Hematopoietic multipotent progenitor cell treated with erythropoietin and hydrocortisone succinate and interleukin-3 and kit ligand, for 15 days (in vitro differentiated cells): ENCODE results near the gene PRSS3.
"Not testable (repeated sequence)": the region's sequence is repeated elsewhere in the genome, so short reads cannot be mapped to it uniquely, and the experiment has no call there.

ENCODE experiments used
- DNase-seq: peaks from one replicate; pipeline ENCODE4 v3.0.0-alpha.2; 2015; ENCODE audit warnings: low spot score

Gene PRSS3

DNA sequence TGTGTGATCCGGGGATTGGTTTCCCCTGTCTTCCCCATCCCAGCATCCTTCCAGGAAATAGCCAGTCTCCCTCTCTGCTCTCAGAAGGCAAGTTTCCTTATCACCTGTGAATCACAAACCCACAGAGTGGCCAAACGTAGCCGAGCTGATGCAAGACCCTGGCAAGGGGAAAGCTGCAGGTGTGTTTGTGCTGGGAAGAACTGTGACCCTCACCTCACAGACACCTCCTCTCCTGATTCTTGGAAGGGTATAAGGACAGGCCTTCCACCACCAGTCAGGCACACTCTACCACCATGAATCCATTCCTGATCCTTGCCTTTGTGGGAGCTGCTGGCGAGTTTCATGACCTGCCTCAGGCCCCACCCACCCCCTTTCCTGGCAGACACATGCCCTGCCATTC is at the start of gene PRSS3:
Gene PRSS3, plus strand, starts transcription at position 281 of the 400 bp plus-strand sequence. Its CDS starts 13 bp downstream, at position 294.
- DNase-seq = no peak

DNA sequence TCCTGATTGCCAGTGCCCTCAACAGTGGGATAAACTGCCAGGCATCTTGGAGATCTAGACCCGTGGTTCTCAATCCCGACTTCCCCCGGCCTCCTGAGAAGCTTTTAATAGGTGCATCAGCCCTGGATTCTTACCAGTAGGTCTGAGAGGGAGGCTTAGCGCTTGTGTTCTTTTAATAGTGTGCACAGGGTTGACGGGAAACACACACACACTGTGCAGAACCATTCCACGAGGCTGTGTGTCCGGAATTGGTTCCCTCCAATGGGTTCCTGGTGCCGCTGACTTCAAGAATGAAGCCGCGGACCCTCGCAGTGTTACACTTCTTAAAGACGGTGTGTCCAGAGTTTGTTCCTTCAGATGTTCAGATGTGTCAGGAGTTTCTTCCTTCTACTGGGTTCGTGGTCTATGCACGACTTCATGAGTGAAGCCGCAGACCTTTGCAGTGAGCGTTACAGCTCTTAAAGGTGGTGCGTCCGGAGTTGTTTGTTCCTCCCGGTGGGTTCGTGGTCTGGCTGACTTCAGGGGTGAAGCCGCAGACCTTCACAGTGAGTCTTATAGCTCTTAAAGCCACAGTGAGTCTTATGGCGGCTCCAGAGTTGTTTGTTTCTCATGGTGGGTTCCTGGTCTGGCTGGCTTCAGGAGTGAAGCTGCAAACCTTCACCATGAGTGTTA is 46.6 kb upstream of the PRSS3 start:
- DNase-seq = no peak

DNA sequence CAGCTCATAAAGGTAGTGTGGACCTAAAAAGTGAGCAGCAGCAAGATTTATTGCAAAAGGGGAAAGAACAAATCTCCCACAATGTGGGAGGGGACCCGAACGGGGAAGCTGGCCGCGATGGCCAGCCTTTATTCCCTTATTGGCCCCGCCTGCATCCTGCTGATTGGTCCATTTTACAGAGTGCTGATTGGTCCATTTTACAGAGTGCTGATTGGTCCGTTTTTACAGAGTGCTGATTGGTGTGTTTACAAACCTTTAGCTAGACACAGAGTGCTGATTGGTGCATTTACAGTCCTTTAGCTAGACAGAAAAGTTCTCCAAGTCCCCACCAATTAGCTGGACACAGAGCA is 46.1 kb upstream of the PRSS3 start:
- not testable (repeated sequence) for DNase-seq

DNA sequence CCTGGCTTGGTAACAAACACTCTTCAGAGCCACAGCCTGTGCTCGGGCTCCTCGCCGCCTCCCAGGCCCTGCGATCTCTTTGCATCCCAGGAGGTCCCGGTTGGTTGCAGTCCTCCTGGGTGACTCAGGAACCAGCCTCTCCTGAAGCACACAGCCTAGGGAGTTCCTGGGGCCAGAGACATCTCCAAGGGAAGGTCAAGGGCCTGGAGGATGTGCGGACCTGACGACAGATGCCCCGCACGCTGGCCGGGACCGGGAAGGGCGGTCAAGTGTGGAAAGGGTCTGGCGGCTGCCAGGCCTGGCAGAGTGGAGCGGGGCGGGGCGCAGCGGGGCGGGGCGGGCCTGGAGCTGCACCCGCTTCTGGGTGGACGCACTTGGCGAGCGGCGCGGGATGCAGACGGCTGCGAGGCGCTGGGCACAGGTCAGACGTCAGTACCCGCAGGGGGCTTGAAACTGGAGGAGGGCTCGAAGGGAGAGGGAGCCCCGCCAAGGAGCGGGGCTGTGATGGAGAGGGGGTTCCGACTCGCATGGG is 45.0 kb upstream of the PRSS3 start:
- DNase-seq = no peak

DNA sequence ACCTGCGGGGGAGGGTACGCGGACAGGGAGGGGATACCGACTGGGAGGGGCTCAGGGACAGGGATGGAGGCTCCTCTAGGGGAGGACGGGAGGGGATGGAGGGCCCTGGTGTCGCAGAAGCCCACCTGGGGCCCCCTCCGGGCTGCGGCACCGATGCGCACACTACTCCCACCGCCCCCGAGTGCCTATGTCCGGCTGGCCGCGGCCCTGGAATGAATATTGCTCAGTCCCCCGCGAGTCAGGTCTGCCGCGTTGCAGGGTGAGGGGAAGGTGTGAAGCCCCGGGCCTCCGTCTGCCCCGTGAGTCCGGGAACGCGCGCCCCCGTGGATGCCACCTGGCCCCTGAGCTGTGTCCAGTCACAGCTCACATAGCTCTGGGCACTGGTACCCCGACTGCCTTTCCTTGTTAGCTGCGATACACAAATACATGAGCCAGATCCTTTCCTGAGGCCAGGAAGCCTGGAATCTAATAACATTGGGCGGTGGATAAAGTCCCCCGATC is 44.5 kb upstream of the PRSS3 start:
- no peak for DNase-seq

DNA sequence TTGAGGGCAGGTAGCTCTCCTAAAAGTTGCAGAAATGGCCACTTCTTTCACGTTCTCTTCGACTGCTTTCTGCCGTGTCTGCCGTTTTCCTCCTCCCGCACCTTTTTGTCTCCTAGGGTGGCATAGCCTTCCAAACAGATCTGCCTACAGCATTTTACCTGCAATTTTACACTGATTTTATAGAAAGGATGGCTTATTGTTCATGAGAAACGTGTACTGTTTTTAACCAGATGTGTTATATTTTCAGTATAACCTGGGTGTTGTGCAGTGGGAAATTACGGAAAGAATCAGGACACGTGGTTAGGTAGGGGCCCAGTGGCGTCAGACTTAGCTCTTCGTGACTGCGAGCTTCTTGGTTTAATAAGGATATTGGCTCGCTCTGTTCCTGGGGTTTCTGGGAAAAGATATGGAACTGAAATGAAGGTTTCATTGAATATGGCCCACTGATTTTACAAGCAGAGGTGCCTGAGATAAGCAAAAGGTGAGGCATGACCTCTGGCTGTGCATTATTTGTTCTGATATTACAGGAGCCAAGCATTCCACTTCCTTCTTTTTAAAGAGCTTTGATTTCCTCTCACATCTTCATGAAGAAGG is 43.7 kb upstream of the PRSS3 start:
- DNase-seq = no peak

DNA sequence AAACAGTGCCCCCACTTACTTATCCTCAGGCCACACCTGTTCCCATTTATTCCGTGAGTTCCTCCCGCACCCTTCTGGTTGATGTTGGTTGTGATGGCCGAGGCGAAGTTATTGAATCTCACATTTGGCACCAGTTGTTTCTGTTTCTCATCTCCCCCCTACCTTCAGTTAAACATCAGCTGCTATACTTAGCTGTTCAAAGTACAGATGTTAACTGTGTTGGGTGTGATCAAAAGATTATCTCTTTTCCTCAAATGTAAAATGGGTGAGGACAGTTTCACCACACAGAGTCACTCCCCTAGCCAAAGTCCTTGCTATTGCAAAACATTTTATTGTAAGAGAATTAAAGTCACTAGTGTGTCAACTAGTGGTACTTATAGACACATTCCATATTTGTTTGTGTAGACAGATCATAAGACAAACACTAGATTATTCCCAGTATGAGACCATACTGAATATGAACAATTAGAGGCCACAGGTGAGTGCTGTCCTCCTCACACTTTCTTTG is 43.2 kb upstream of the PRSS3 start:
- DNase-seq = no peak

DNA sequence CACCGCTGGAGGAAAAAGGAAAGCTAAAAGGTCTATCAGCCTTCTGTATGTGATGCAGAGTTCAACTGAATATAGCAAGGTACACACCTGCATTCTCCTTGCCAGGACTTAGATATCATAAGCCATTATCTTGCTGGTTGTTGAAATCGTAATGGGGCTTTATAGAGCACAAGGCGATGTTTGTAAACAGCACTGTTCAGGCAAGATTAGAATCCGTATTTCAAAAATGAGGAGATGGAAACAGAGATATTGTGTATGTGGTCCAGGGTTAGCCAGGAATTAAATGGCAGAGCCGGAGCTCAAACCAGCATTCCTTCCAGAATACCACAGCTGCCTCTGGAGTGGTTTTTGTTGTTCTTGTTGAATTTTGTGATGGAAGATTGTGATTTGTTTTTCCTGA is 42.6 kb upstream of the PRSS3 start:
- DNase-seq = not testable (repeated sequence)

DNA sequence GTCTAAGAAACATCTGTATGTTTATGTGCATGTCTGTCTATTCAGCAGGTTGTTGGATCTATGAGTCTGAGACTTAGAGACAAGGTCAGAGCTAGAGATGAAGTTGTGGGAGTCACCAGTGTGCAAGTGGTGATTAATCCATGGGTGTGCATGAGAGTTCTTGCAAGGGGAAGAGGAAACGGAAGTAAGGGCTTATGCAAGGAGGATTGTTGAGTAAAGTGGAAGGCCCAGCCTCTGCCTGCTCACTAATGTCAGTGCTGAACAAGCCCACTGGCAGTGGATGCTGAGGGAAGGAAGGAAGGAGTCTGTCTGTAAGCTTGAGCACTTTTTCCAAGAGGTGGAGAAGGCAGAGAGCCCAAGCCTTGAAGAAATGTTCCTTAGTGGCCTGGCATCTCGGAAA is 35.7 kb upstream of the PRSS3 start:
- DNase-seq = not testable (repeated sequence)

DNA sequence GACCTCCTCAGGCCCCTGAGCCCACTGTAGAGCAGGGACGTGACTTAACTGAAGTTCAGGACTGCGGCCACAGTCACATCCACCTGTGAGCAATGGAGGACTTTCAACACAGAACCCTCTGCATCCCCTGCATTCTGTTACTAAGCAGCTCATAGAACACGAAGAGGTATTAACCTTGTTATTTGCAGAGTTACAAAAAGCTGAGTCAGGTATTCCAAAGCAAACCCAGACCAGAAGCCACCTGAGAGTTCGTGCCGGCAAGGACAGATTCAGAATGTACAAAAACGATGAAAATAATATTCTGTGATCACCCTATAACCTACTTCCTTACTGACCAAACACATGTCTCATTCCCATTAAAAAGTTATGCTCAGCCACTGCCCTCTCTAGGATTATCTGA is 33.0 kb upstream of the PRSS3 start:
- DNase-seq = no peak

DNA sequence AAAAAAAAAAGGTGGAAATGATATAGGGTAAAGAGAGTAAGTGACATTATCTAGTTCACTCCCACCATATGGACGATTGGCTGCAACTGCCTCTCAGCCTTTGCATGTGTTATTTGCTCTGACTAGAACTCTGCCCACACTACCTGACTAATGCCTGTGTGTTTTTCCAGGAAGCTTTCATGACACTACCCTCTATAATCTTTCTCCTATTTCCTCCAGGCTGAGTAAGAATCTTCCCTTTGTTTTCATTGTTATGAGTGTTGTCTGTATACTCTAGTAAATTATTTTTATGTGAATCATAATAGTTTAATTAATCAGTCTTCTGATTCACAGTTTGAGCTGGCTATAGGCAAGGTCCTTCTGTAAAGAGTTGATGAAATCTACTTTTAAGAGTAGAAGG is 31.7 kb upstream of the PRSS3 start:
- DNase-seq = not testable (repeated sequence)

DNA sequence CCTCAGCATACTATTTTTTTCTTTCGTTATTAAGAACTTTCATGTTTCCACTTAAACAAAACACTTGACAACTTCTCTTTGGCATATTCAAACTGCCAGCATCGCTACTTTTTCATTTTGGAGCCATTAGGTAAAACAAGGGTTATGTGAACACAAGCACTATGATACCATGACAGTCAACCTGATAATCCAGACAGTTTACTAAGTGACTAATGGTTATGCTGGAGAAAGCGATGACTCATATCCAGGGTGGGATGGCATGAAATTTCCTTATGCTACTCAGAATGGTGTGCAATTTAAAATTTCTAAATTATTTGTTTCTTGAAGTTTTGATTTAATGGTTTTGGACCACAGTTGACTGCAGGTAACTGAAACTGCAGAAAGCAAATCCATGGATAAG is 29.9 kb upstream of the PRSS3 start:
- DNase-seq = no peak

DNA sequence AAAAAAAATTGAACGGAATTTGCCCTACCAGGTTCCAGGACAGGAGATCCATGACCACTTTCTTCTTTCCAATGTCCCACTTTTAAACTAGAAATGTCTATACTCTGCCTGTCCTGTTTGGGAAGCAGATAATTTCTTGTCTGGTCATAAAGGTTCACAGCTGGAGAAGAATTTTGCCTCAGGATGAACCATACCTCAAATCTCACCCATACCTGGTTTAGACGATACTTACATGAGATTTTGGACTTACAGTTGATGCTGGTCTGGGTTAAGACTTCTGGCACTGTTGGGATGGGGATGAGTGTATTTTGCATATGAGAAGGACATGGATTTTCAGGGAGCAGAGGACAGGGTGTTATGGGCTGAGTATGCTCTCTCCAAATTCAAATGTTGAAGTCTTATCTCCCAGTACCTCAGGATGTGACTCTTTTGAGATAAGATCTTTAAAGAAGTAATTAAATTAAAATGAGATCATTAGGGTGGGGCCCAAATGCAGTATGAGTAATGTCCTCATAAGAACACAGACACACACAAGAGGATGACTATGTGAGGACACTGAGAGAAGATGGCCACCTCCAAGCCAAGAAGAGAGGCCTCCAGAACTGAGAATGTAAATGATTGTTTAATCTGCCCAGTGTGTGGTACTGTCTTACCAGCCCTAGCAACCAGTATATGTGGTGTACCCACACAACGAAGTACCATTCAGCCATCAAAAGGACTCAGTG is 25.0 kb upstream of the PRSS3 start:
- DNase-seq = not testable (repeated sequence)

DNA sequence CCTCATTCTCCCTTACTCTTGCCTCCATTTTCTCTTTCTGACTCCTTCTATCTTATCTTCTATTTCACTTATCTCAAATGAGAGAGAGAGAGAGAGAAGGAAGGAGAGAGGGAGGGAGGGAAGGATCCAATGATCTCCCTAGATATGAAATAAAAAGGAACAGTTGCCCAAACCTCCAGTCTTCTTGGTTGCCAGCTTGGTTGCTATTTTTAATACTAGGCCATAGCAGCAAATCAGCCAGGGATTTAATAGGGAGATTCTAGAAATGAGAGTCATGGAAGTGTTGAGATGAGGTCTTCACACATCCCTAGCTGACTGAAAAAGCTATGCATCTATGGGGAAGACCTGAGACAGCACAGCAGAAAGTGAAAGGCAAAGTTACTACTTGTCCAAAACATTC is 22.2 kb upstream of the PRSS3 start:
- not testable (repeated sequence) for DNase-seq

DNA sequence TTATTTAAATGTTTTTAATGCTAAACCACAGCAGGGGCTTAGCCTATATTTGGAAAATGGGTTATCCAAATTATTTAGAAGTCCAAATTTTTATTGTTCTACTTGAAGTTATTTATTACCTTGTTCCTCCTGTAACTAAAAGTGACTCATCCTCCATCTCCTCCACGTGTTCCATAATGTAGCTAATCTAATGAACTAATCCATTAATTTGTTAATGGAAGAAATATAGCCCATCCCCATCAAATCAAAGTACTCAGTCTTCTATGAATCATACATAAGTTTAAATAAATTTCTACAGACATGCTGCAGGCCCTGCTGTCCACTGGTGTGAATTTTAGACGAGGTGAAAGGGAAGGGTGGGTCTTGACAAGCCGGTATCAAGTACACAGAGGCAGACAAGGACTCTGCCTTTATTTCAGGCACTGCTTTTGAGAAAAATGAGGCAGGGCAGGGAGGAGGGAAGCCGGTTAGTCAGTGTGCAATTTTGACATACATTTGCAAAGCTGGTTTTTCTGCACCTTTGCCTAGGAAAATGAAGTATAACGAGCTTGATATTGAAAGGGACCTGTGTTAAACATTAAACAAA is 21.2 kb upstream of the PRSS3 start:
- DNase-seq = not testable (repeated sequence)

DNA sequence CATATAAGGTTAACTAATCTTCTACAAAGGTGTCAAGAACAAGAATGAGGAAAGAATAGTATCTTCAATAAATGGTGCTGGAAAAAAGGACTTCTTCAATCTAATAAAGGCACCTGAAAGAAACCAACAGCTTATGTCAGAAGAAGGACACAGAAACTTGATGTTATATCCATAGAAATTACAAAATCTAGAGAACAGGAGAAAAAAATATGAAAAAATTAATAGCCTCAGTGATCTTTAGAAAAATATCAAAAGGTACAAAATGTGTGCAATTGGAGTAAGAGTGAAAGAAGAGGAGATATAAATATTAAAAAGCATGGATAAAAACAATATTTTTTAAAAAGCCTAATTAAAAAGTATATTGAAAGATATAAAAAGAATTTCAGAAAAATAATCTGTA is 18.8 kb upstream of the PRSS3 start:
- no peak for DNase-seq

DNA sequence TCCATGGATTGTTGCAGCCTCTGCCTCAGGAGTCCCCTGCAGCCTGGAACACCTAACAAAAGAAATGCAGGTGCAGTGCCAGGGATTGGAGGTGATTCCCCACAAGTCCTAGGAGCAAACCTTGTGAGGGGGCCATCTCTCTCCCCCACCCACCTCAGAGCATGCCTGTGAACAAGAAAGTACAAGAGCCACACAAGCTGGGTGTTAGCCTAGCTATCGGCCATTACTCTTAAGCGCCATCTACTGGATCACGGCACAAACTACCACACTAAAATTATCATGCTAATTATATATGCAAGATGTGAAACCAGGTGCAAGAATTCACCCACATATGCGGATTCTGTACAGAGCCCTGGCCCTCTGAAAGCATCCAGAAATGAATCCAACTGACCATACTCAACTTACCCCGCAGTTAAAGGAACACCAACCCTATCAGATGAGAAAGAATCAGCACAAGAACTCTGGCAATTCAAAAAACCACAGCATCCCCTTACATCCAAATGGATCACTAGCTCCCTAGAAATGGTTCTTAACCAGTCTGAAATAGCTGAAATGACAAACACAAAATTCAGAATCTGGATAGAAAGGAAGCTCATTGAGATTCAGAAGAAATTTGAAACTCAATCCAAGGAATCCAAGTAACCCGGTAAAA is 16.5 kb upstream of the PRSS3 start:
- DNase-seq = peak; percentile 73

DNA sequence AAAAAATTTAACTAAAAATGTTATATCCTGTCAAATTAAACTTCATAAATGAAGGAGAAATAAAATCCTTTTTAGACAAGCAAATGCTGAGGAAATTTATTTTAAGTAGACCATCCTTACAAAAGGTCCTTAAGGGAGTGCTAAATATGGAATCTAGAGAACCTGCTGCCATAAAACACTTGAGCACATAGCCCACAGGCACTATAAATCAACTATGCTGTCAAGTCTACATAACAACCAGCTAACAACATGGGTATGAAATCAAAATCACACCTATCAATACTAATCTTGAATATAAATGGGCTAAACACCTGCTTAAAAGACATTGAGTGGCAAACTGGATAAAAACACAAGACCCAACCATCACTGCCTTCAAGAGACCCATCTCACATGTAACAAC is 15.1 kb upstream of the PRSS3 start:
- DNase-seq = no peak

DNA sequence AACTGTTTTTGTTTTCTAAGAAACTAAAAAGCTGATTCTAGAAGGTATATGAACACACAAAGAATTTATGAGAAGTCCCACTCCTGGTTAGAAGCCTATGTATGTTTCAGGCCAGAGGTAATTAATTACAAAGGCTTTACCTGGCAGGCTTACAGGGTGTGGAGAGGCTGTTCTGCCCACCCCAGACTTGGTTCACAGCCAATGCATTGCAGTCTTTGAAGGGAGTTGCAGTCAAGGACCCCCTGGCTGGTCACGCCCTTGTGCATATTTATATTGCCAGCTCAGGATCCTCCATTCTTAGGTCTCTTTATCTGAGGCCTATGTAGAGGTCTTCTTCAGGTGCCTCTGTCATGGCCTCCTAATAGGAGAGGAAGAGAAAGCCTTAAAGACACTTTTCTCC is 13.6 kb upstream of the PRSS3 start:
- DNase-seq = no peak

DNA sequence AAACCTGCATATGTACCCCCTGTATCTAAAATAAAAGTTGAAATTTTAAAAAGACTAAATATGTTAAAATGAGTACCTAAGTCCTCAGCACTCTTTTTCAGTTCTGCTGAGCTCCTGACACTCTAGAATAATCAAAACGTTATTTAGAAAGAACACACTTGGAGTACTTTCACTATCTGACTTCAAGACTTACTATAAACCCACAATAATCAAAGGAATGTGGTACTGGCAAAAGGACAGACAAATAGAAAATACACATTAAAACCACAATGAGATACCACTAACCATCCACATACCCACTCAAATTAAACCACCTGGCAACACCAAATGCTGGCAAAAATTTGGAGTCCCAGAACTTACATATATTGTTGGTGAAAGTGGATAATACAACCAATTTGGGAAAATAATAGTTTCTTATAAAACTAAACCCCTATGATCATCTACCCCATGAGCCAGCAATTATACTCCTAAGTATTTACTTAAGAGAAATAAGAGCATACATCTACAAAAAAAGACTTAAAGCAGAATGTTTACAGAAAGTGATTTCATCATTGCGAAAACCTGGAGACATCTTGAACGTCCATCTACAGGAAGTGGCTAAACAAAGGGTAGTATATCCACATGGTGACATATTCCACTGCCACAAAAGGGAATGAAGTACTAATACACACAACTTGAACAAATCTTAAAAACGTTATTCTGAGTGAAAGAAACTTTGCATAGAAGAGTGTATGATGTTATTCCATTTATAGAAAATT is 12.8 kb upstream of the PRSS3 start:
- DNase-seq = no peak

DNA sequence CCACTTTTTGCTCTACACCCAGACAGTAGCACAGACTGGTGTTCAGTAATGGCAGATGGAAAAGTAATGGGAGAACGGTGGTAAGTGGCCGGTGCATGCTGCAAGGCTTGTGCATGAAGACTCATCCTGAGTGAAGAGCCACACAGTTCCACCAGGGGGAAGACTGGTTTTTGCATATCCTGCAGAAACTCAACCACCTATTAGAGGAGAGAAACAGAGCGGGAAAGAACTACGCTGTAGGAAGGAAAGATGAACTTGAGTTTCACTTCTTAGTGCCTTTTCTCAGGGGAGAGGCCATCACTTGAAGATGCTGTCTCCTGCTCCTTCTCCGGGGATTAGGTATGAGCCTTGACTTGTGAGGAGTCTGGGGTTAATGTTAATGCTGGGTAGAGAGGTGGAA is 9.4 kb upstream of the PRSS3 start:
- DNase-seq = no peak
